Measurements from ENCODE around the gene SLC37A1. TPM values are rescaled to one million over a fixed set of nuclear protein-coding genes. Genes with fewer than 3 reads are reported as not detected.

SLC37A1 gene
- total and polyA plus RNA-seq, 2 of the 13 experiments (the other 11 are each of a cell fraction or from before 2014, with no cell fraction given): 0.22 to 0.40 TPM

DNA sequence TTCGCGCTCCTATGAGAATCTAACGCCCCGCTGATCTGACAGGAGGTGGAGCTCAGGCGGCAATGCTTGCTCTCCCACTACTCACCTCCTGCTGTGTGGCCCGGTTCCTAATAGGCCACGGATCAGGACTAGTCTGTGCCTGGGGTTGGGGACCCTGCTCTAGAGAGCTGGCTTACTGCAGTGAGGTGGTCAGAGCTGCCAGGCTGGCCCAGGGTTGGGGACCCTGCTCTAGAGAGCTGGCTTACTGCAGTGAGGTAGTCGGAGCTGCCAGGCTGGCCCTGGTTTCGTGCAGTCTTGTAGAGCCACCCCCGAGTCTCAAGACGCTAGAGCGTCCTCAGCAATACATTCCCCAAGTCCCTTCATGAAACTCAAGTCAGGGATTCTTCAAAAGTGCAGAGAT, 27.5 kb downstream of the SLC37A1 start:
- WGBS (ENCODE audit: low lambda C conversion rate): 67% methylated on average over 8 of the region's 12 CpGs
- no peaks in the 10 kb centered on the region for H3K4me1 ChIP-seq (ENCODE audit: insufficient read depth, low read length)
- no peak overlapping the region for H3K27ac ChIP-seq (ENCODE audit: extremely low read length, insufficient read depth, low read length)
- ATAC-seq (no peak), DNase-seq (ENCODE audit: low spot score) (no peak), FAIRE-seq (no peak)
- H4K20me1 ChIP-seq (ENCODE audit: insufficient read depth, low read length): no peaks in the 10 kb centered on the region
- POLR2A ChIA-PET: no interaction called here
- no peaks in the 10 kb centered on the region for H3K79me2 ChIP-seq (ENCODE audit: insufficient read depth, low read length)
- H3K4me2 ChIP-seq (ENCODE audit: low read depth, low read length): no peak overlapping the region
- in situ Hi-C loops (cut with HindIII; ENCODE audit: extremely low pct_ligation_motif_present, low pct_unique_long_range_greater_than_20kb) (no loop called here), intact Hi-C loops (cut with micrococcal nuclease; ENCODE audit: unreplicated experiment) (no loop called here)
- CTCF ChIA-PET (ENCODE audit: low intra/inter-chr PET ratio, low total read pairs): no interaction called here
- H3K36me3 ChIP-seq (replicated peaks in 1 of 2; ENCODE audit: control insufficient read depth in 1 of 2, insufficient read depth in 2 of 2, low read length in 2 of 2): no peaks in the 10 kb centered on the region
- peaks cover 0 to 9% of the 10 kb centered on the region in 2 experiments; a peak in 3 of 5 replicates for H3K27me3 ChIP-seq (ENCODE audit: control insufficient read depth in 1 of 2, insufficient read depth in 2 of 2, low read length in 2 of 2)
- H2AFZ ChIP-seq (ENCODE audit: low read length): no peak overlapping the region
- H3K9ac ChIP-seq (ENCODE audit: insufficient read depth, low read depth, low read length): no peak overlapping the region
- H3K9me3 ChIP-seq (ENCODE audit: low read length): no peaks in the 10 kb centered on the region
- no TSS peak for BruUV-seq (replicated peaks)
- TF ChIP-seq MLLT10 (CRISPR knock-in tag; IDR thresholded peaks at IDR 0.05): no peak
- no peak for TF ChIP-seq ZNF788 (CRISPR knock-in tag; IDR thresholded peaks at IDR 0.05; ENCODE audit: borderline replicate concordance)
- no peak for TF ChIP-seq ZNF607 (CRISPR knock-in tag; IDR thresholded peaks at IDR 0.05; ENCODE audit: borderline replicate concordance)
- no peak for TF ChIP-seq KDM4B (CRISPR knock-in tag; IDR thresholded peaks at IDR 0.05)
- H3K4me3 ChIP-seq (replicated peaks in 1 of 3; ENCODE audit: insufficient read depth in 1 of 3, low read depth in 2 of 3, low read length in 3 of 3): no peak overlapping the region

- no peaks in the 10 kb centered on the region for H3K79me2 ChIP-seq (ENCODE audit: insufficient read depth, low read length)
- H2AFZ ChIP-seq (ENCODE audit: low read length): no peak overlapping the region
- H3K27ac ChIP-seq (ENCODE audit: extremely low read length, insufficient read depth, low read length): no peak overlapping the region
- BruUV-seq (replicated peaks): no TSS peak
- H3K4me1 ChIP-seq (ENCODE audit: insufficient read depth, low read length): no peaks in the 10 kb centered on the region
- peak; percentile 59; the same call in 1 of the 2 replicates for TF ChIP-seq ZNF121 (CRISPR knock-in tag; IDR thresholded peaks at IDR 0.05)
- no peak for TF ChIP-seq ZNF460 (CRISPR knock-in tag; IDR thresholded peaks at IDR 0.05; ENCODE audit: borderline replicate concordance)
- H3K36me3 ChIP-seq (replicated peaks in 1 of 2; ENCODE audit: control insufficient read depth in 1 of 2, insufficient read depth in 2 of 2, low read length in 2 of 2): no peaks in the 10 kb centered on the region
- ATAC-seq (no peak), DNase-seq (ENCODE audit: low spot score) (no peak), FAIRE-seq (no peak)
- H3K4me2 ChIP-seq (ENCODE audit: low read depth, low read length): no peak overlapping the region
- in situ Hi-C loops (cut with HindIII; ENCODE audit: extremely low pct_ligation_motif_present, low pct_unique_long_range_greater_than_20kb) (no loop called here), intact Hi-C loops (cut with micrococcal nuclease; ENCODE audit: unreplicated experiment) (no loop called here)
- ChIA-PET POLR2A (no interaction called here), CTCF (ENCODE audit: low intra/inter-chr PET ratio, low total read pairs) (no interaction called here)
- H4K20me1 ChIP-seq (ENCODE audit: insufficient read depth, low read length): no peaks in the 10 kb centered on the region
- H3K27me3 ChIP-seq (ENCODE audit: control insufficient read depth in 1 of 2, insufficient read depth in 2 of 2, low read length in 2 of 2): peaks cover 0 to 9% of the 10 kb centered on the region in 2 experiments; a peak in 3 of 5 replicates
- no peaks in the 10 kb centered on the region for H3K9me3 ChIP-seq (ENCODE audit: low read length)
- no peak overlapping the region for H3K4me3 ChIP-seq (replicated peaks in 1 of 3; ENCODE audit: insufficient read depth in 1 of 3, low read depth in 2 of 3, low read length in 3 of 3)
- H3K9ac ChIP-seq (ENCODE audit: insufficient read depth, low read depth, low read length): no peak overlapping the region
Observed at GRCh38 chr21:42541618-42542017, 28.0 kb downstream of the SLC37A1 start.

All from HepG2 (cell line).